GM12864 (cell line): ENCODE results near the gene HMOX2.

Experiments used
- DNase-seq: peaks from one replicate; pipeline ENCODE4 v3.0.0-alpha.2; 2011; ENCODE audit warnings: low read depth
- H3K4me3 ChIP-seq: 2 replicates; pipeline ENCODE4 v1.5.1; 2011; ENCODE audit warnings: mild to moderate bottlenecking, low read depth, low read length, control low read depth
- TF ChIP-seq, protein P1 (sequence below): IDR thresholded peaks from 2 replicates; pipeline ENCODE4 v1.5.1; 2011; ENCODE audit warnings: low read depth, mild to moderate bottlenecking, moderate library complexity, low read length, control low read depth, inconsistent platforms; ENCODE audit errors: missing control alignments

Gene HMOX2

DNA sequence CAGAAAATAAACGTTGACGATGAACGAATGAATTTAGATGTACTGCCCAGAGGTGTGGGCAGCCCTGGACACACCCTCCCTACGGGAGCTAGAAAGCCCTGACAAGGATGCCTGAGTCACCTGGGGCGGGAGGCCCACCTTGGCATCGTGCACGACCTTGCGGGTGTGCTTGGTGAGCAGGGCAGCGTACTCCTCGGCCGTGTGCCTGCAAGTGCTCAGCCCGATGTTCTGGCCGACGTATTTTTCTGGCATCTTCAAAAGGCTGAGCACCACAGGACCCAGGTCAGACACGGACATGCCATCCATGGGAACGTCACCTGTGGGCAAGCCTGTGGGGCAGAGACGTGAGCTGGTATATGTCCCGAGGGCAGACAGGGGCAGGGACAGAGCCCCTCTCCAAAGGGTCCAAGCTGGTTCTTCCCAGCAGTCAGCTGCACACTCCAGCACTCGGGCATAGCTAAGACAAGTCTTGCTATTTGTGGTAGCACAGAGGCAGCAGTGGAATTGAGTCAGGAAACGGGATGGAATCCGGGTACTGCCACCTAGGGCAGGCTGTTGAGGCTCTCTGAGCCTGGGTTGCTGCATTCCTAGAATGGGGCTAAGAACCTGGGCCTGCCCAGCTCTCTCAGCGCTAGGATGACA is 12.6 kb upstream of the HMOX2 start:
- DNase-seq, result no peak

DNA sequence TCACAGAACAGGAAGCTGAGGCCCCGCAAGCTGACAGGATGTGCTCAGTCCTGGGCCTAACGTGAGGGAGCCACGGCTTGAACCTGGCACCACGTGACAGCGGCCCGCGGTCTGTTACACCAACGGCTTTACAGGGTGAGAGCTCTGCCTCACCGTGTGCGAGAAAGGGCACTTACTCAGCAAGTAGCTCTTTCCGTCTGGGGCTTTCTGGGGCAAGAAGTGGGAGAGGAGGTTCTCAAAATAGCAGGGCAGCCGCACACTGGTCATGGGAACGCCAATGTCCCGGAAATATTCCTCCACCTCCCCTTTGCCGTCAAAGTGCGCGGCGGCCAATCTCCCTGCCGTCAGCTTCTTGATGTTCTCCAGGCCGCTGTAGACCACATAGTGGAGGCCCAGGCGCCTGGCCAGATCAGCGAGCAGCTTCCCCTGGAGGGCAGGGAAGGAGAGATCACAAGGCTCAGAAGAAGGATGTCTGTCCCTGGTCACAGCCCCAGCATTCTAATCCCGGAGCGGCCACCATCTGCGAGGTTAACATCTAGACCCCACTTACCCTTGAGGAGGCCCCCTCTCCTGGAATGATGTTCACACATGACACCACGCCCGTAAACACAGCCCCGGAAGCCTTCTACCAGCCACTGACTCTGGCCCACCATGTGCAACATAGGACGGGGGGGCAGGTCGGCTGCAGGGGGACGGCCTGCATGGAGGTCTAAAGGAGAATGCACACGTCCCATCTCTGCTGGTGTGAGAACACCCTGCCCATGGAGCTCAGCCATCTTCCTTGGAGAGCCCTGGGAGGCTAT is 10.0 kb upstream of the HMOX2 start:
- DNase-seq, result no peak
- TF ChIP-seq, protein P1, sequence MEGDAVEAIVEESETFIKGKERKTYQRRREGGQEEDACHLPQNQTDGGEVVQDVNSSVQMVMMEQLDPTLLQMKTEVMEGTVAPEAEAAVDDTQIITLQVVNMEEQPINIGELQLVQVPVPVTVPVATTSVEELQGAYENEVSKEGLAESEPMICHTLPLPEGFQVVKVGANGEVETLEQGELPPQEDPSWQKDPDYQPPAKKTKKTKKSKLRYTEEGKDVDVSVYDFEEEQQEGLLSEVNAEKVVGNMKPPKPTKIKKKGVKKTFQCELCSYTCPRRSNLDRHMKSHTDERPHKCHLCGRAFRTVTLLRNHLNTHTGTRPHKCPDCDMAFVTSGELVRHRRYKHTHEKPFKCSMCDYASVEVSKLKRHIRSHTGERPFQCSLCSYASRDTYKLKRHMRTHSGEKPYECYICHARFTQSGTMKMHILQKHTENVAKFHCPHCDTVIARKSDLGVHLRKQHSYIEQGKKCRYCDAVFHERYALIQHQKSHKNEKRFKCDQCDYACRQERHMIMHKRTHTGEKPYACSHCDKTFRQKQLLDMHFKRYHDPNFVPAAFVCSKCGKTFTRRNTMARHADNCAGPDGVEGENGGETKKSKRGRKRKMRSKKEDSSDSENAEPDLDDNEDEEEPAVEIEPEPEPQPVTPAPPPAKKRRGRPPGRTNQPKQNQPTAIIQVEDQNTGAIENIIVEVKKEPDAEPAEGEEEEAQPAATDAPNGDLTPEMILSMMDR, result no peak
- no peak overlapping the region for H3K4me3 ChIP-seq

More for the DNA sequence above, 12.6 kb upstream of the HMOX2 start:
- TF ChIP-seq, protein P1, result no peak
- no peak overlapping the region for H3K4me3 ChIP-seq

GRCh38 chr16:4467916-4468315 is 8.3 kb upstream of the HMOX2 start:
- TF ChIP-seq, protein P1, result no peak
- DNase-seq, result no peak
- H3K4me3 ChIP-seq, result no peak overlapping the region

DNA sequence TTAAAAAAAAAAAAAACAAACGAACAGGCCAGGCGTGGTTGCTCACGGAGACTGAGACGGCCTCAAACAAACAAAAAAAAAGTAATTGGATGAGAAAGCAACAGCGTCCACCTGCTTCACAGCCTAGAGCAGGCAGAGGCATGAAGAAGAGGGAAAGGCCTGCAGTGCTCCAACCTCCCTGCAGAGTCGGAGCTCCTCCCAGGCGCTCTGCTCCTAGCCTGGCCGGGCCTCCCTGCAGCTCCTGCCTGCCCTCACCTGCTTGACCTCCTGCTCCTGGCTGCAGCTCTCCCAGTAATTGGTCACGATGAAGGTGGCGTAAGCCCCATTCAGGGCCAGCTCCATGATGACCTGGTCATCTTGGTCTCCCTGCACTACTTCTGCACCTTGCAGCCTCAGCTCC is 7.2 kb upstream of the HMOX2 start:
- no peak for DNase-seq
- H3K4me3 ChIP-seq, result no peak overlapping the region
- TF ChIP-seq, protein P1, result no peak

DNA sequence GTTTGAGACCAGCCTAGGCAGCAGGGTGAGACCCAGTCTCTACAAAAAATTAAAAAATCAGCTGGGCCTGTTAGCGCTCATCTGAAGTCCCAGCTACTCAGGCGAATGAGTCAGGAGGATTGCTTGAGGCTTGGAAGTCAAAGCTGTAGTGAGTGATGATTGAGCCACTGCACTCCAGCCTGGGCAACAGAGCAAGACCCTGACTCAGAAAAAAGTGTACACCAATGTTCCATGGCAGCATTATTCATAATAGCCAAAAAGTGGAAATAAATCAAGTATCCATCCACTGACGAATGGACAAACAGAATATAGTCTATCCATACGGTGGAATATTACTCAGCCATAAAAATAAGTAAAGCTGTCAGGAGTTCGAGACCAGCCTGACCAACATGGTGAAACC is 4.3 kb upstream of the HMOX2 start:
- no peak for DNase-seq
- no peak overlapping the region for H3K4me3 ChIP-seq
- TF ChIP-seq, protein P1, result no peak

DNA sequence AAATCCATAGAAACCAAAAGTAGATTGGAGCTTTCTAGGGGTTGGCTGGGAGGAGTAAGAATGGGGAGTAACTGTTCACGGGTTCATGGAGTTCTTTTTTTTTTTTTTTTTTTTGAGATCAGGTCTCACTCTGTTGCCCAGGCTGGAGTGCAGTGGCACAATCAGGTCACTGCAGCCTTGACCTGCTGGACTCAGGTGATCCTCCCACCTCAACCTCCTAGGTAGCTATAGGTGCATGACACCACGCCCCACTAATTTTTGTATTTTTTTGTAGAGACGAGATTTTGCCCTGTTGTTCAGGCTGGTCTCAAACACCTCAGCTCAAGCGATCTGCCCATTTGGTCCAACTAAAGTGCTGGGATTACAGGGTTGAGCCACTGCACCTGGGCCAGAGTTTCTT is 3.3 kb upstream of the HMOX2 start:
- H3K4me3 ChIP-seq, result no peak overlapping the region

More for the DNA sequence above, 3.3 kb upstream of the HMOX2 start:
- no peak for DNase-seq
- TF ChIP-seq, protein P1, result no peak
